Astrocyte (in vitro differentiated cells and primary cell): ENCODE measurements around the gene PAPSS2. TPM values are rescaled to one million over a fixed set of nuclear protein-coding genes. Genes with fewer than 3 reads are reported as not detected.

Experiments used
- DNase-seq: peaks from one replicate; pipeline ENCODE4 v3.0.0-alpha.2; 2010; ENCODE audit warnings: low read depth
- FAIRE-seq: peaks from 2 replicates; lab custom pipeline; 2011; peaks lifted over from hg19 to GRCh38; lab: Jason Lieb, UNC
- H2AFZ ChIP-seq: 2 replicates; pipeline ENCODE4 v1.6.0; 2012; ENCODE audit warnings: low read depth, low read length, inconsistent platforms
- H3K27ac ChIP-seq: 2 replicates; pipeline ENCODE4 v1.5.1; 2011; ENCODE audit warnings: low read depth, low read length, inconsistent platforms
- H3K27me3 ChIP-seq: 2 replicates; pipeline ENCODE4 v1.6.0; 2011; ENCODE audit warnings: low read length, inconsistent platforms; ENCODE audit not compliant: insufficient read depth
- H3K36me3 ChIP-seq: 2 replicates; pipeline ENCODE4 v1.5.1; 2011; ENCODE audit warnings: low read length, inconsistent platforms; ENCODE audit not compliant: insufficient read depth
- H3K4me1 ChIP-seq: 2 replicates; pipeline ENCODE4 v1.5.1; 2011; ENCODE audit warnings: low read length, inconsistent platforms; ENCODE audit not compliant: insufficient read depth
- H3K4me2 ChIP-seq: 2 replicates; pipeline ENCODE4 v1.6.0; 2012; ENCODE audit warnings: low read length, inconsistent platforms
- H3K4me3 ChIP-seq: 2 replicates; pipeline ENCODE4 v1.5.1; 2011; ENCODE audit warnings: low read depth, mild to moderate bottlenecking, low read length, inconsistent platforms; ENCODE audit not compliant: insufficient read depth
- H3K79me2 ChIP-seq: 2 replicates; pipeline ENCODE4 v1.6.0; 2012; ENCODE audit warnings: mild to moderate bottlenecking, low read length, inconsistent platforms; ENCODE audit not compliant: insufficient read depth
- H3K9ac ChIP-seq: 2 replicates; pipeline ENCODE4 v1.6.0; 2012; ENCODE audit warnings: mild to moderate bottlenecking, low read length, inconsistent platforms
- H3K9me3 ChIP-seq: 2 replicates; pipeline ENCODE4 v1.5.1; 2012; ENCODE audit warnings: low read depth, mild to moderate bottlenecking, low read length, inconsistent platforms; ENCODE audit not compliant: insufficient read depth
- H4K20me1 ChIP-seq: 2 replicates; pipeline ENCODE4 v1.6.0; 2012; ENCODE audit warnings: low read length, inconsistent platforms; ENCODE audit not compliant: insufficient read depth
- H3K27ac Mint-ChIP-seq: one replicate; pipeline ENCODE4 v1.8.0; 2021; ENCODE audit warnings: mild to moderate bottlenecking, mixed read lengths; ENCODE audit not compliant: unreplicated experiment
- H3K27me3 Mint-ChIP-seq: one replicate; pipeline ENCODE4 v1.8.0; 2021; ENCODE audit warnings: low read depth, mixed read lengths; ENCODE audit not compliant: unreplicated experiment
- H3K36me3 Mint-ChIP-seq: one replicate; pipeline ENCODE4 v1.8.0; 2021; ENCODE audit warnings: low read depth, mixed read lengths; ENCODE audit not compliant: unreplicated experiment
- H3K4me1 Mint-ChIP-seq: one replicate; pipeline ENCODE4 v1.8.0; 2021; ENCODE audit warnings: low read depth, mixed read lengths; ENCODE audit not compliant: unreplicated experiment
- H3K4me3 Mint-ChIP-seq: one replicate; pipeline ENCODE4 v1.8.0; 2021; ENCODE audit warnings: mild to moderate bottlenecking, moderate library complexity, mixed read lengths; ENCODE audit not compliant: unreplicated experiment
- H3K9me3 Mint-ChIP-seq: one replicate; pipeline ENCODE4 v1.8.0; 2021; ENCODE audit warnings: mild to moderate bottlenecking, mixed read lengths; ENCODE audit not compliant: unreplicated experiment
- CTCF ChIP-seq: IDR thresholded peaks from 2 replicates; pipeline ENCODE4 v1.5.1; 2011; ENCODE audit warnings: low read depth, mild to moderate bottlenecking, inconsistent platforms, low read length, moderate library complexity; ENCODE audit not compliant: insufficient read depth
- EZH2 ChIP-seq: IDR thresholded peaks from 2 replicates; pipeline ENCODE4 v1.6.1; 2012; ENCODE audit warnings: mild to moderate bottlenecking, low read length, inconsistent platforms; ENCODE audit not compliant: insufficient read depth
- total RNA-seq: library from RNA; stranded (reverse); gene quantifications from 2 replicates; pipeline ENCODE4 v1.2.1, GENCODE V29; 2021

Gene PAPSS2
- total RNA-seq, 1 donor from 2014 or later, result 48.6 TPM

GRCh38 chr10:87691506-87692070 is 31.9 kb downstream of the PAPSS2 start:
- no peak overlapping the region for H3K4me3 ChIP-seq
- TF ChIP-seq CTCF, result no peak
- TF ChIP-seq EZH2, result no peak
- H4K20me1 ChIP-seq, result peaks cover 54% of the 10 kb centered on the region
- H3K36me3 ChIP-seq, result no peaks in the 10 kb centered on the region
- no peaks in the 10 kb centered on the region for H3K27me3 Mint-ChIP-seq
- no peaks in the 10 kb centered on the region for H3K9me3 Mint-ChIP-seq
- H3K27ac ChIP-seq, result no peak overlapping the region
- no peak overlapping the region for H3K27ac Mint-ChIP-seq
- no peaks in the 10 kb centered on the region for H3K27me3 ChIP-seq
- no peak overlapping the region for H3K4me2 ChIP-seq
- H3K4me1 ChIP-seq, result no peaks in the 10 kb centered on the region
- H2AFZ ChIP-seq, result no peak overlapping the region
- peaks cover 41% of the 10 kb centered on the region for H3K79me2 ChIP-seq
- FAIRE-seq (no peak), DNase-seq (no peak)
- H3K36me3 Mint-ChIP-seq, result no peaks in the 10 kb centered on the region
- no peak overlapping the region for H3K4me3 Mint-ChIP-seq
- H3K9ac ChIP-seq, result no peak overlapping the region
- no peaks in the 10 kb centered on the region for H3K4me1 Mint-ChIP-seq
- H3K9me3 ChIP-seq, result no peaks in the 10 kb centered on the region

- Histone ChIP-seq H3K27me3 (no peaks in the 10 kb centered on the region), H3K27ac (no peak overlapping the region), H3K79me2 (peaks cover 47% of the 10 kb centered on the region), H3K4me1 (no peaks in the 10 kb centered on the region), H3K4me3 (no peak overlapping the region), H2AFZ (no peak overlapping the region), H3K36me3 (no peaks in the 10 kb centered on the region), H3K9ac (no peak overlapping the region), H3K9me3 (no peaks in the 10 kb centered on the region), H3K4me2 (no peak overlapping the region), H4K20me1 (peaks cover 62% of the 10 kb centered on the region)
- H3K4me3 Mint-ChIP-seq, result no peak overlapping the region
- no peaks in the 10 kb centered on the region for H3K36me3 Mint-ChIP-seq
- H3K4me1 Mint-ChIP-seq, result no peaks in the 10 kb centered on the region
- H3K9me3 Mint-ChIP-seq, result no peaks in the 10 kb centered on the region
- DNase-seq (no peak), FAIRE-seq (no peak)
- no peak overlapping the region for H3K27ac Mint-ChIP-seq
- TF ChIP-seq CTCF, result no peak
- TF ChIP-seq EZH2, result no peak
- H3K27me3 Mint-ChIP-seq, result no peaks in the 10 kb centered on the region
Observed at GRCh38 chr10:87692956-87693484, 33.3 kb downstream of the PAPSS2 start.

GRCh38 chr10:87694011-87694794 is 34.5 kb downstream of the PAPSS2 start:
- H3K27me3 Mint-ChIP-seq, result no peaks in the 10 kb centered on the region
- no peaks in the 10 kb centered on the region for H3K27me3 ChIP-seq
- no peak overlapping the region for H3K9ac ChIP-seq
- peaks cover 52% of the 10 kb centered on the region for H3K79me2 ChIP-seq
- no peak overlapping the region for H3K4me2 ChIP-seq
- H3K4me3 Mint-ChIP-seq, result no peak overlapping the region
- no peaks in the 10 kb centered on the region for H3K36me3 Mint-ChIP-seq
- H3K4me1 ChIP-seq, result no peaks in the 10 kb centered on the region
- no peak overlapping the region for H3K27ac Mint-ChIP-seq
- no peaks in the 10 kb centered on the region for H3K4me1 Mint-ChIP-seq
- TF ChIP-seq CTCF (no peak), EZH2 (no peak)
- FAIRE-seq, result no peak
- H3K9me3 ChIP-seq, result no peaks in the 10 kb centered on the region
- no peak overlapping the region for H3K4me3 ChIP-seq
- H2AFZ ChIP-seq, result no peak overlapping the region
- H3K27ac ChIP-seq, result no peak overlapping the region
- no peaks in the 10 kb centered on the region for H3K9me3 Mint-ChIP-seq
- H3K36me3 ChIP-seq, result no peaks in the 10 kb centered on the region
- H4K20me1 ChIP-seq, result peaks cover 66% of the 10 kb centered on the region
- DNase-seq, result no peak
